Activated T-helper 2 cell treated with anti-CD3 and anti-CD28 coated beads, Interferon-gamma antibody, Interleukin-2, Interleukin-4, amounts not matched to agents 10 μg/mL and 5 μg/mL and 100 μg/mL, durations not matched to agents 14 hours and 24 hours and 36 hours (primary cell): ENCODE data around the gene KRT72. TPM values are rescaled to one million over a fixed set of nuclear protein-coding genes. Genes with fewer than 3 reads are reported as not detected.

Source experiments
- DNase-seq: peaks from one replicate; pipeline ENCODE4 v3.0.0; 2021; ENCODE audit warnings: low spot score
- H3K27ac Mint-ChIP-seq: one replicate; pipeline ENCODE4 v1.8.0; 2021; ENCODE audit warnings: mixed read lengths
- H3K27me3 Mint-ChIP-seq: one replicate; pipeline ENCODE4 v1.8.0; 2021; ENCODE audit warnings: low read depth, mixed read lengths
- H3K36me3 Mint-ChIP-seq: one replicate; pipeline ENCODE4 v1.8.0; 2021; ENCODE audit warnings: low read depth, mixed read lengths
- H3K4me1 Mint-ChIP-seq: one replicate; pipeline ENCODE4 v1.8.0; 2021; ENCODE audit warnings: low read depth, mixed read lengths
- H3K4me3 Mint-ChIP-seq: one replicate; pipeline ENCODE4 v1.8.0; 2021; ENCODE audit warnings: low read depth, mild to moderate bottlenecking, moderate library complexity, mixed read lengths
- H3K9me3 Mint-ChIP-seq: one replicate; pipeline ENCODE4 v1.8.0; 2021; ENCODE audit warnings: mixed read lengths
- intact Hi-C: fragments of 100-400 bp; cut with micrococcal nuclease; formaldehyde crosslinking; loops from one replicate; pipeline ENCODE4 v1.15.1; 2023
- total RNA-seq: library from RNA; stranded (reverse); gene quantifications from 2 replicates; pipeline ENCODE4 v1.2.3, GENCODE V29; 2022

Gene KRT72
- total RNA-seq, 1 donor from 2014 or later: not detected

- DNase-seq: no peak
- Mint-ChIP-seq H3K4me3 (no peak overlapping the region), H3K36me3 (no peaks in the 10 kb centered on the region), H3K4me1 (no peaks in the 10 kb centered on the region), H3K27me3 (peaks cover 8% of the 10 kb centered on the region), H3K27ac (no peak overlapping the region), H3K9me3 (no peaks in the 10 kb centered on the region)
- intact Hi-C loops: no loop called here
Observed at GRCh38 chr12:52558781-52559445, 42.4 kb downstream of the KRT72 start.

- H3K4me3 Mint-ChIP-seq: no peak overlapping the region
- H3K27ac Mint-ChIP-seq: no peak overlapping the region
- H3K36me3 Mint-ChIP-seq: no peaks in the 10 kb centered on the region
Observed at GRCh38 chr12:52557476-52557875, 43.8 kb downstream of the KRT72 start.

GRCh38 chr12:52555577-52555976, 45.7 kb downstream of the KRT72 start:
- Mint-ChIP-seq H3K27me3 (peaks cover 7% of the 10 kb centered on the region), H3K4me1 (no peaks in the 10 kb centered on the region), H3K4me3 (no peak overlapping the region), H3K27ac (no peak overlapping the region), H3K9me3 (no peaks in the 10 kb centered on the region), H3K36me3 (no peaks in the 10 kb centered on the region)
- no peak for DNase-seq
- intact Hi-C loops: no loop called here

More at GRCh38 chr12:52557476-52557875, 43.8 kb downstream of the KRT72 start:
- H3K4me1 Mint-ChIP-seq: no peaks in the 10 kb centered on the region
- intact Hi-C loops: no loop called here
- DNase-seq: no peak
- peaks cover 8% of the 10 kb centered on the region for H3K27me3 Mint-ChIP-seq
- no peaks in the 10 kb centered on the region for H3K9me3 Mint-ChIP-seq

- no peak within 1 kb of the TSS for H3K4me3 Mint-ChIP-seq
- intact Hi-C loops: no loop called here
- no peaks in the 10 kb centered on the region for H3K4me1 Mint-ChIP-seq
- H3K36me3 Mint-ChIP-seq: no peaks in the 10 kb centered on the region
- H3K9me3 Mint-ChIP-seq: no peaks in the 10 kb centered on the region
- H3K27me3 Mint-ChIP-seq: peaks cover 7% of the 10 kb centered on the region
- no peak for DNase-seq
- H3K27ac Mint-ChIP-seq: no peak within 1 kb of the TSS
Observed at GRCh38 chr12:52552681-52553195, 48.5 kb downstream of the KRT72 start, which contains the start of gene KRT71. Gene KRT71, minus strand, starts transcription at chr12:52553145. Its CDS starts 68 bp downstream, at chr12:52553077.

GRCh38 chr12:52552055-52552454, 49.2 kb downstream of the KRT72 start:
- H3K27ac Mint-ChIP-seq: no peak overlapping the region
- no peak overlapping the region for H3K4me3 Mint-ChIP-seq
- peaks cover 7% of the 10 kb centered on the region for H3K27me3 Mint-ChIP-seq
- DNase-seq: no peak
- intact Hi-C loops: no loop called here
- no peaks in the 10 kb centered on the region for H3K36me3 Mint-ChIP-seq
- no peaks in the 10 kb centered on the region for H3K4me1 Mint-ChIP-seq
- no peaks in the 10 kb centered on the region for H3K9me3 Mint-ChIP-seq

- no peak overlapping the region for H3K4me3 Mint-ChIP-seq
- no peaks in the 10 kb centered on the region for H3K9me3 Mint-ChIP-seq
- no peak overlapping the region for H3K27ac Mint-ChIP-seq
- H3K27me3 Mint-ChIP-seq: peaks cover 7% of the 10 kb centered on the region
- H3K4me1 Mint-ChIP-seq: no peaks in the 10 kb centered on the region
- DNase-seq: no peak
- no peaks in the 10 kb centered on the region for H3K36me3 Mint-ChIP-seq
- intact Hi-C loops: no loop called here
Observed at GRCh38 chr12:52551216-52551865, 49.9 kb downstream of the KRT72 start.

- no peaks in the 10 kb centered on the region for H3K36me3 Mint-ChIP-seq
- no peak overlapping the region for H3K4me3 Mint-ChIP-seq
- peaks cover 3% of the 10 kb centered on the region for H3K27me3 Mint-ChIP-seq
- no peak overlapping the region for H3K27ac Mint-ChIP-seq
- DNase-seq: no peak
- peaks cover 10% of the 10 kb centered on the region for H3K4me1 Mint-ChIP-seq
- no peaks in the 10 kb centered on the region for H3K9me3 Mint-ChIP-seq
- intact Hi-C loops: no loop called here
Observed at GRCh38 chr12:52546126-52546525, 55.1 kb downstream of the KRT72 start.

- intact Hi-C loops: no loop called here
- no peaks in the 10 kb centered on the region for H3K36me3 Mint-ChIP-seq
- DNase-seq: no peak
- no peaks in the 10 kb centered on the region for H3K27me3 Mint-ChIP-seq
- H3K4me1 Mint-ChIP-seq: peaks cover 10% of the 10 kb centered on the region
- H3K27ac Mint-ChIP-seq: no peak overlapping the region
- H3K9me3 Mint-ChIP-seq: no peaks in the 10 kb centered on the region
- no peak overlapping the region for H3K4me3 Mint-ChIP-seq
Observed at GRCh38 chr12:52543985-52544883, 57.0 kb downstream of the KRT72 start.

GRCh38 chr12:52542785-52543318, 58.4 kb downstream of the KRT72 start:
- H3K4me1 Mint-ChIP-seq: peaks cover 10% of the 10 kb centered on the region
- H3K36me3 Mint-ChIP-seq: no peaks in the 10 kb centered on the region
- H3K9me3 Mint-ChIP-seq: no peaks in the 10 kb centered on the region
- no peak overlapping the region for H3K27ac Mint-ChIP-seq
- intact Hi-C loops: no loop called here
- H3K27me3 Mint-ChIP-seq: peaks cover 4% of the 10 kb centered on the region
- no peak overlapping the region for H3K4me3 Mint-ChIP-seq
- no peak for DNase-seq

- Mint-ChIP-seq H3K4me1 (peaks cover 10% of the 10 kb centered on the region), H3K36me3 (no peaks in the 10 kb centered on the region), H3K4me3 (no peak overlapping the region), H3K9me3 (no peaks in the 10 kb centered on the region), H3K27me3 (peaks cover 4% of the 10 kb centered on the region), H3K27ac (no peak overlapping the region)
- no peak for DNase-seq
- intact Hi-C loops: no loop called here
Observed at GRCh38 chr12:52542157-52542556, 59.1 kb downstream of the KRT72 start.

GRCh38 chr12:52541709-52542108, 59.6 kb downstream of the KRT72 start:
- H3K4me1 Mint-ChIP-seq: peaks cover 10% of the 10 kb centered on the region
- H3K9me3 Mint-ChIP-seq: no peaks in the 10 kb centered on the region
- no peaks in the 10 kb centered on the region for H3K36me3 Mint-ChIP-seq
- H3K4me3 Mint-ChIP-seq: no peak overlapping the region
- no peak overlapping the region for H3K27ac Mint-ChIP-seq
- intact Hi-C loops: no loop called here
- H3K27me3 Mint-ChIP-seq: peaks cover 4% of the 10 kb centered on the region
- DNase-seq: no peak

GRCh38 chr12:52540531-52540930, 60.7 kb downstream of the KRT72 start:
- no peak overlapping the region for H3K27ac Mint-ChIP-seq
- H3K4me3 Mint-ChIP-seq: no peak overlapping the region
- H3K4me1 Mint-ChIP-seq: peaks cover 10% of the 10 kb centered on the region
- peaks cover 4% of the 10 kb centered on the region for H3K27me3 Mint-ChIP-seq
- intact Hi-C loops: no loop called here
- H3K9me3 Mint-ChIP-seq: no peaks in the 10 kb centered on the region
- no peak for DNase-seq
- no peaks in the 10 kb centered on the region for H3K36me3 Mint-ChIP-seq
